Keratinocyte (primary cell): Measurements from ENCODE around the gene ZFYVE9. TPM values are rescaled to one million over a fixed set of nuclear protein-coding genes. Genes with fewer than 3 reads are reported as not detected.

Experiments
- DNase-seq: peaks from one replicate; pipeline ENCODE4 v3.0.0-alpha.2; 2011; ENCODE audit warnings: low read depth, missing footprints, low spot score
- FAIRE-seq: peaks from 2 replicates; lab custom pipeline; 2011; peaks lifted over from hg19 to GRCh38; lab: Jason Lieb, UNC
- H2AFZ ChIP-seq: 2 replicates; pipeline ENCODE4 v1.6.0; 2012; ENCODE audit warnings: low read length, control low read depth, inconsistent platforms; ENCODE audit not compliant: control insufficient read depth
- H3K27ac ChIP-seq: 2 replicates; pipeline ENCODE4 v1.5.1; 2011; ENCODE audit warnings: low read length; ENCODE audit not compliant: control insufficient read depth, insufficient read depth
- H3K27me3 ChIP-seq: 3 replicates; pipeline ENCODE4 v1.6.0; 2011; ENCODE audit warnings: low read length; ENCODE audit not compliant: control insufficient read depth, insufficient read depth; ENCODE audit errors: extremely low read depth
- H3K36me3 ChIP-seq, 2 experiments: 2 replicates in 1 of 2; 3 replicates in 1 of 2; pipeline ENCODE4 v1.5.1; 2011; ENCODE audit warnings: low read length in 2 of 2, mild to moderate bottlenecking in 1 of 2; ENCODE audit not compliant: control insufficient read depth in 2 of 2, insufficient read depth in 2 of 2; ENCODE audit errors: extremely low read depth in 1 of 2
- H3K4me1 ChIP-seq: 3 replicates; pipeline ENCODE4 v1.5.1; 2011; ENCODE audit warnings: low read length; ENCODE audit not compliant: control insufficient read depth, insufficient read depth; ENCODE audit errors: extremely low read depth
- H3K4me2 ChIP-seq: 3 replicates; pipeline ENCODE4 v1.6.0; 2011; ENCODE audit warnings: low read depth, low read length; ENCODE audit not compliant: control insufficient read depth, insufficient read depth; ENCODE audit errors: extremely low read depth
- H3K4me3 ChIP-seq, 3 experiments: fragments of 200-600 bp in 1 of 3; sonication (generic) in 1 of 3; 2 replicates in 2 of 3; 3 replicates in 1 of 3; pipeline ENCODE4 v1.5.1; 2011 to 2016; ENCODE audit warnings: low read length in 3 of 3, mild to moderate bottlenecking in 3 of 3, control low read depth in 2 of 3, inconsistent platforms in 1 of 3, low read depth in 1 of 3, mixed read lengths in 1 of 3, mixed run types in 1 of 3, moderate library complexity in 1 of 3; ENCODE audit not compliant: control insufficient read depth in 2 of 3, insufficient read depth in 2 of 3; ENCODE audit errors: extremely low read depth in 1 of 3
- H3K79me2 ChIP-seq: 2 replicates; pipeline ENCODE4 v1.6.0; 2012; ENCODE audit warnings: low read length; ENCODE audit not compliant: control insufficient read depth, insufficient read depth
- H3K9ac ChIP-seq: 3 replicates; pipeline ENCODE4 v1.6.0; 2011; ENCODE audit warnings: low read length; ENCODE audit not compliant: control insufficient read depth, insufficient read depth; ENCODE audit errors: extremely low read depth
- H3K9me1 ChIP-seq: 3 replicates; pipeline ENCODE4 v1.6.0; 2011; ENCODE audit warnings: low read length; ENCODE audit not compliant: control insufficient read depth, insufficient read depth; ENCODE audit errors: extremely low read depth
- H3K9me3 ChIP-seq: 2 replicates; pipeline ENCODE4 v1.5.1; 2012; ENCODE audit warnings: low read depth, low read length; ENCODE audit not compliant: control insufficient read depth
- H4K20me1 ChIP-seq: 3 replicates; pipeline ENCODE4 v1.6.0; 2011; ENCODE audit warnings: low read length; ENCODE audit not compliant: control insufficient read depth, insufficient read depth; ENCODE audit errors: extremely low read depth
- CTCF ChIP-seq, 3 experiments: IDR thresholded peaks in 1 of 3; conservative IDR thresholded peaks in 1 of 3; optimal IDR thresholded peaks in 1 of 3; 2 replicates in 2 of 3; 3 replicates in 1 of 3; pipeline versions ENCODE3 to v1.5.1; 2011; ENCODE audit warnings: low read length in 3 of 3, mild to moderate bottlenecking in 3 of 3, moderate library complexity in 2 of 3, control low read depth in 1 of 3, inconsistent platforms in 1 of 3; ENCODE audit not compliant: insufficient read depth in 2 of 3; ENCODE audit errors: extremely low read depth in 1 of 3
- EZH2 ChIP-seq: IDR thresholded peaks from one replicate; pipeline ENCODE4 v1.6.1; 2012; ENCODE audit warnings: inconsistent platforms, mild to moderate bottlenecking, low read length, moderate library complexity
- dilution Hi-C: fragments of 300-500 bp; cut with MboI; formaldehyde crosslinking; loops from one replicate; pipeline ENCODE4 v1.7.0; 2020; ENCODE audit warnings: low sequenced_read_pairs; ENCODE audit not compliant: extremely low pct_ligation_motif_present
- polyA plus RNA-seq, 5 experiments: library from polyadenylated mRNA; depleted of rRNA in 3 of 5; stranded (reverse) in 3 of 5; stranded (forward) in 1 of 5; unstranded in 1 of 5; fragments of >200 nt; gene quantifications; 1 replicate in 1 of 5; 2 replicates in 3 of 5; 3 replicates in 1 of 5; pipeline versions ENCODE4 v1.2.1 to v1.2.3, GENCODE V29; 2011 to 2012; ENCODE audit warnings: missing spikeins in 2 of 5, low read depth in 1 of 5, low replicate concordance in 1 of 5

The ZFYVE9 gene
- polyA plus RNA-seq, 1 donor (not counting 4 experiments of a cell fraction or from before 2014, with no cell fraction given) = 27.7 TPM

DNA sequence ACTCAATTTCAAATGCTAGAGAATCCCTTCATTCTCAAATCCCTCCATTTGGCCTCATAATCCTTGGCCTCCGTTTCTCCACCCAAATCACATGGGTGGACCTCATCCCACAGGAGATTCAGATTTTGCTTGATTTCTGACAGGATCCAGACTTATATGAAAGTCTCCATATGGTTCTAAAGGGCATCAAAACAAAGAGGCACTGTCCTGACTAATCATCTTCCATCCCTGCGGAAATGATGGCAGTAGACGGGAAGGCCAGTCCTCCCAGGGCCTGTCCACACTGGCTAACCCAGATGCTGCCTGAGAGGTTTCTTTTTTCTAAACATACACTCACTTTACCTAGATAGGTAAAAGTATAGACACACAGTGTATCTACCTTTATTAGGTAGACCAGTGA, 243.5 kb downstream of the ZFYVE9 start:
- no peak for DNase-seq
- dilution Hi-C loops = no loop called here
- no peak for TF ChIP-seq CTCF (optimal IDR thresholded peaks at IDR 0.05 in 1 of 3, IDR thresholded peaks at IDR 0.05 in 1 of 3, conservative IDR thresholded peaks at IDR 0.05 in 1 of 3; ENCODE audit: extremely low read depth in 1 of 3, insufficient read depth in 2 of 3, low read length in 3 of 3)
- no peak for TF ChIP-seq EZH2
- FAIRE-seq = no peak
- H3K27me3 ChIP-seq = no peaks in the 10 kb centered on the region
- no peaks in the 10 kb centered on the region for H3K79me2 ChIP-seq
- H3K9me3 ChIP-seq = no peaks in the 10 kb centered on the region
- peaks cover 0 to 28% of the 10 kb centered on the region in 2 experiments for H3K36me3 ChIP-seq
- no peak overlapping the region for H3K27ac ChIP-seq
- no peak overlapping the region for H3K9ac ChIP-seq
- H3K4me3 ChIP-seq = no peak overlapping the region
- no peaks in the 10 kb centered on the region for H4K20me1 ChIP-seq
- no peaks in the 10 kb centered on the region for H3K4me1 ChIP-seq
- H2AFZ ChIP-seq = no peak overlapping the region
- H3K4me2 ChIP-seq = no peak overlapping the region
- H3K9me1 ChIP-seq = no peaks in the 10 kb centered on the region

DNA sequence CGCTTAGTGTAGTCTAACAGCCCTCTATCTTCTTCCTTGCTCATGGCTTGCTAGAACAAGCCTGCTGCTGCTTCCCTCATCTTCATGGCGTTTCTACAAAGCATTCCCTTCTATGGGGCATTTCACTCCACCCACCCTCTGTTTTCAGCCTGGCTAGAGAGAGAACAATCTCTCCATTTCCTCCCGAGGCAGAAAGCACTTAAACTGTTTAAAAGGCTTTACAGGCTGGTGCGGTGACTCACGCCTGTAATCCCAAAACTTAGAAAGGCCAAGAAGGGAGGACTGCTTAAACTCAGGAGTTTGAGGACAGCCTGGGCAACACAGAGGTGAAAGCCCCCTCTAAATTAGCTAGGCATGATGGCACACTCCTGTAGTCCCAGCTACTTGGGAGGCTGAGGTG, 244.6 kb downstream of the ZFYVE9 start:
- H3K9me1 ChIP-seq = no peaks in the 10 kb centered on the region
- peaks cover 0 to 27% of the 10 kb centered on the region in 2 experiments for H3K36me3 ChIP-seq
- no peaks in the 10 kb centered on the region for H3K79me2 ChIP-seq
- no peak overlapping the region for H3K9ac ChIP-seq
- H3K4me1 ChIP-seq = no peaks in the 10 kb centered on the region
- dilution Hi-C loops = no loop called here
- no peak overlapping the region for H3K4me3 ChIP-seq
- no peak overlapping the region for H3K4me2 ChIP-seq
- FAIRE-seq (no peak), DNase-seq (no peak)
- H3K27me3 ChIP-seq = no peaks in the 10 kb centered on the region
- no peaks in the 10 kb centered on the region for H3K9me3 ChIP-seq
- H3K27ac ChIP-seq = no peak overlapping the region
- no peak overlapping the region for H2AFZ ChIP-seq
- H4K20me1 ChIP-seq = no peaks in the 10 kb centered on the region
- TF ChIP-seq EZH2 (no peak), CTCF (optimal IDR thresholded peaks at IDR 0.05 in 1 of 3, IDR thresholded peaks at IDR 0.05 in 1 of 3, conservative IDR thresholded peaks at IDR 0.05 in 1 of 3; ENCODE audit: extremely low read depth in 1 of 3, insufficient read depth in 2 of 3, low read length in 3 of 3) (no peak)
